Measurements from ENCODE around the gene GPC6.

The GPC6 gene

GRCh38 chr13:93755341-93755740, 528.7 kb downstream of the GPC6 start:
- Mint-ChIP-seq H3K4me3 (no peak overlapping the region), H3K4me1 (peaks cover 13% of the 10 kb centered on the region), H3K27ac (no peak overlapping the region), H3K27me3 (no peaks in the 10 kb centered on the region), H3K9me3 (no peaks in the 10 kb centered on the region)
- ATAC-seq, result no peak
- no peak for DNase-seq

- Mint-ChIP-seq H3K4me1 (peaks cover 7% of the 10 kb centered on the region), H3K4me3 (no peak overlapping the region), H3K27ac (peak overlapping the region in 1 of 2 donors; percentile 37), H3K27me3 (peaks cover 10% of the 10 kb centered on the region), H3K9me3 (peaks cover 0 to 12% of the 10 kb centered on the region in 2 donors)
- ATAC-seq, result peak; percentile 52
- no peak for DNase-seq
These were observed 532.0 kb downstream of the GPC6 start for GRCh38 chr13:93758575-93758974.

- ATAC-seq (no peak), DNase-seq (no peak)
- Mint-ChIP-seq H3K27ac (no peak overlapping the region), H3K4me3 (no peak overlapping the region), H3K9me3 (peaks cover 0 to 12% of the 10 kb centered on the region in 2 donors), H3K4me1 (peaks cover 7% of the 10 kb centered on the region), H3K27me3 (peaks cover 10% of the 10 kb centered on the region)
These were observed 536.3 kb downstream of the GPC6 start for GRCh38 chr13:93762708-93763426.

- peaks cover 0 to 12% of the 10 kb centered on the region in 2 donors for H3K9me3 Mint-ChIP-seq
- no peak overlapping the region for H3K4me3 Mint-ChIP-seq
- DNase-seq, result no peak
- peaks cover 18% of the 10 kb centered on the region for H3K27me3 Mint-ChIP-seq
- ATAC-seq, result no peak
- H3K27ac Mint-ChIP-seq, result no peak overlapping the region
- no peaks in the 10 kb centered on the region for H3K4me1 Mint-ChIP-seq
These were observed 538.5 kb downstream of the GPC6 start for GRCh38 chr13:93765062-93765461.

GRCh38 chr13:93765811-93766210, 539.2 kb downstream of the GPC6 start:
- Mint-ChIP-seq H3K27me3 (peaks cover 18% of the 10 kb centered on the region), H3K9me3 (peaks cover 0 to 12% of the 10 kb centered on the region in 2 donors), H3K4me3 (no peak overlapping the region), H3K4me1 (no peaks in the 10 kb centered on the region), H3K27ac (no peak overlapping the region)
- DNase-seq (no peak), ATAC-seq (no peak)

GRCh38 chr13:93766719-93767118, 540.1 kb downstream of the GPC6 start:
- H3K4me1 Mint-ChIP-seq, result no peaks in the 10 kb centered on the region
- no peak overlapping the region for H3K4me3 Mint-ChIP-seq
- ATAC-seq (no peak), DNase-seq (no peak)
- no peak overlapping the region for H3K27ac Mint-ChIP-seq
- H3K9me3 Mint-ChIP-seq, result peaks cover 0 to 12% of the 10 kb centered on the region in 2 donors
- peaks cover 16% of the 10 kb centered on the region for H3K27me3 Mint-ChIP-seq

GRCh38 chr13:93767180-93767916, 540.7 kb downstream of the GPC6 start:
- no peak overlapping the region for H3K27ac Mint-ChIP-seq
- DNase-seq (no peak), ATAC-seq (no peak)
- no peaks in the 10 kb centered on the region for H3K4me1 Mint-ChIP-seq
- H3K27me3 Mint-ChIP-seq, result peaks cover 14% of the 10 kb centered on the region
- peaks cover 0 to 7% of the 10 kb centered on the region in 2 donors for H3K9me3 Mint-ChIP-seq
- no peak overlapping the region for H3K4me3 Mint-ChIP-seq

- ATAC-seq (no peak), DNase-seq (no peak)
- H3K27ac Mint-ChIP-seq, result no peak overlapping the region
- H3K4me3 Mint-ChIP-seq, result no peak overlapping the region
- H3K27me3 Mint-ChIP-seq, result peaks cover 16% of the 10 kb centered on the region
- H3K4me1 Mint-ChIP-seq, result no peaks in the 10 kb centered on the region
- peaks cover 0 to under 1% of the 10 kb centered on the region in 2 donors for H3K9me3 Mint-ChIP-seq
These were observed 541.4 kb downstream of the GPC6 start for GRCh38 chr13:93767917-93768409.

GRCh38 chr13:93769101-93769500, 542.5 kb downstream of the GPC6 start:
- Mint-ChIP-seq H3K27ac (no peak overlapping the region), H3K4me3 (no peak overlapping the region), H3K27me3 (peaks cover 16% of the 10 kb centered on the region), H3K9me3 (no peaks in the 10 kb centered on the region), H3K4me1 (no peaks in the 10 kb centered on the region)
- no peak for ATAC-seq
- no peak for DNase-seq

GRCh38 chr13:93769607-93770006, 543.0 kb downstream of the GPC6 start:
- Mint-ChIP-seq H3K9me3 (no peaks in the 10 kb centered on the region), H3K27me3 (peaks cover 16% of the 10 kb centered on the region), H3K4me3 (no peak overlapping the region), H3K4me1 (no peaks in the 10 kb centered on the region), H3K27ac (no peak overlapping the region)
- ATAC-seq (no peak), DNase-seq (no peak)

GRCh38 chr13:93771227-93771626, 544.6 kb downstream of the GPC6 start:
- Mint-ChIP-seq H3K9me3 (no peaks in the 10 kb centered on the region), H3K27ac (no peak overlapping the region), H3K4me1 (no peaks in the 10 kb centered on the region), H3K27me3 (peaks cover 16% of the 10 kb centered on the region), H3K4me3 (no peak overlapping the region)
- no peak for ATAC-seq
- no peak for DNase-seq

GRCh38 chr13:93771782-93772181, 545.2 kb downstream of the GPC6 start:
- H3K27me3 Mint-ChIP-seq, result peaks cover 16% of the 10 kb centered on the region
- H3K4me3 Mint-ChIP-seq, result no peak overlapping the region

GRCh38 chr13:93774506-93774905, 547.9 kb downstream of the GPC6 start:
- Mint-ChIP-seq H3K4me1 (no peaks in the 10 kb centered on the region), H3K4me3 (no peak overlapping the region), H3K9me3 (no peaks in the 10 kb centered on the region), H3K27ac (no peak overlapping the region), H3K27me3 (peaks cover 10% of the 10 kb centered on the region)
- ATAC-seq (no peak), DNase-seq (no peak)

More at GRCh38 chr13:93771782-93772181, 545.2 kb downstream of the GPC6 start:
- DNase-seq (no peak), ATAC-seq (no peak)
- Mint-ChIP-seq H3K9me3 (no peaks in the 10 kb centered on the region), H3K27ac (no peak overlapping the region), H3K4me1 (no peaks in the 10 kb centered on the region)

- ATAC-seq, result no peak
These were observed 548.4 kb downstream of the GPC6 start for GRCh38 chr13:93775027-93775426.

GRCh38 chr13:93775507-93776108, 549.0 kb downstream of the GPC6 start:
- DNase-seq (no peak), ATAC-seq (no peak)
- Mint-ChIP-seq H3K27me3 (peaks cover 8% of the 10 kb centered on the region), H3K4me3 (no peak overlapping the region), H3K27ac (no peak overlapping the region), H3K4me1 (no peaks in the 10 kb centered on the region), H3K9me3 (no peaks in the 10 kb centered on the region)

More at GRCh38 chr13:93775027-93775426, 548.4 kb downstream of the GPC6 start:
- Mint-ChIP-seq H3K27ac (no peak overlapping the region), H3K27me3 (peaks cover 8% of the 10 kb centered on the region), H3K9me3 (no peaks in the 10 kb centered on the region), H3K4me1 (no peaks in the 10 kb centered on the region), H3K4me3 (no peak overlapping the region)
- no peak for DNase-seq

- DNase-seq (no peak), ATAC-seq (no peak)
- peaks cover 8% of the 10 kb centered on the region for H3K27me3 Mint-ChIP-seq
- H3K4me3 Mint-ChIP-seq, result no peak overlapping the region
- H3K9me3 Mint-ChIP-seq, result no peaks in the 10 kb centered on the region
- H3K4me1 Mint-ChIP-seq, result no peaks in the 10 kb centered on the region
- no peak overlapping the region for H3K27ac Mint-ChIP-seq
These were observed 550.3 kb downstream of the GPC6 start for GRCh38 chr13:93776936-93777335.

All from stimulated activated naive CD8-positive, alpha-beta T cell treated with anti-CD3 and anti-CD28 coated beads, Interleukin-15, amount 100 ng/mL, for 72 hours (primary cell).